ENCODE results near the gene POPDC2. TPM values are rescaled to one million over a fixed set of nuclear protein-coding genes. Genes with fewer than 3 reads are reported as not detected.

Gene POPDC2
- total and polyA plus RNA-seq, 10 of the 15 experiments (the other 5 are each of a cell fraction or from before 2014, with no cell fraction given) = 1.8 to 12.7 (median 3.5) TPM

GRCh38 chr3:119600732-119601131 is 59.7 kb downstream of the POPDC2 start:
- no TSS peak for BruUV-seq (replicated peaks)
- Histone ChIP-seq H3K79me2 (ENCODE audit: control insufficient read depth, insufficient read depth, low read length) (peaks cover 25% of the 10 kb centered on the region), H4K20me1 (ENCODE audit: control insufficient read depth, insufficient read depth) (no peaks in the 10 kb centered on the region), H3K4me2 (ENCODE audit: control insufficient read depth, insufficient read depth) (peak overlapping the region; percentile 80), H3K27me3 (replicated peaks in 1 of 2; ENCODE audit: control insufficient read depth in 2 of 2, insufficient read depth in 2 of 2, low read length in 1 of 2) (no peaks in the 10 kb centered on the region), H3K4me1 (ENCODE audit: control insufficient read depth, insufficient read depth, low read length) (peaks cover 62% of the 10 kb centered on the region), H2AFZ (ENCODE audit: control insufficient read depth, low read depth, low read length) (peak overlapping the region; percentile 68), H3K9me3 (replicated peaks; ENCODE audit: control insufficient read depth, insufficient read depth, low read length) (no peaks in the 10 kb centered on the region), H3K36me3 (ENCODE audit: control insufficient read depth in 2 of 2, insufficient read depth in 2 of 2, low read length in 1 of 2) (no peaks in the 10 kb centered on the region), H3K4me3 (no peak overlapping the region), H3K9ac (ENCODE audit: control insufficient read depth, insufficient read depth, low read length) (peak overlapping the region; percentile 80), H3K27ac (ENCODE audit: control insufficient read depth, insufficient read depth) (peak overlapping the region; percentile 87)
- 21% methylated on average over 5 of the region's 5 CpGs for WGBS (ENCODE audit: insufficient coverage, insufficient replicate concordance, low lambda C conversion rate, missing lambda C conversion rate)
- RAD21 ChIA-PET (ENCODE audit: unreplicated experiment) = interaction anchor here (0.6 to 7.2 kb wide), 36 partner anchors 14 to 817 kb away, joined by 3 to 239 read pairs (median 8); partner anchors contain the start of genes ADPRH, ARHGAP31, CD80 and COX17
- FAIRE-seq = peak; percentile 23
- peak; percentile 81 for ATAC-seq
- CTCF ChIA-PET = interaction anchor here (0.6 to 9.5 kb wide), 44 partner anchors 9 to 494 kb away, joined by 3 to 296 read pairs (median 6); partner anchors contain the start of genes ADPRH, B4GALT4, CD80 and COX17
- POLR2A ChIA-PET = interaction anchor here (0.5 to 10.4 kb wide), 22 partner anchors 12 to 343 kb away, joined by 3 to 133 read pairs (median 9); partner anchors contain the start of genes ADPRH, CD80, COX17 and TIMMDC1
- peak; percentile 85 for DNase-seq (ENCODE audit: low read depth, low spot score)
- intact Hi-C loops (cut with micrococcal nuclease; ENCODE audit: unreplicated experiment) (loop anchor here (1.0 kb wide), 3 partner anchors 38 to 97 kb away; partner anchors contain the start of gene COX17), in situ Hi-C loops (cut with MboI) (no loop called here)
- SMC1A ChIA-PET (ENCODE audit: uncharacterized antibody, unreplicated experiment) = interaction anchor here (0.6 to 7.6 kb wide), 35 partner anchors 12 to 789 kb away, joined by 3 to 329 read pairs (median 6); partner anchors contain the start of genes ADPRH, CD80, COX17 and TIMMDC1
- TF ChIP-seq PRDM15 (CRISPR knock-in tag; IDR thresholded peaks at IDR 0.05) = no peak
- TF ChIP-seq NR2C1 (IDR thresholded peaks at IDR 0.05) = no peak
- TF ChIP-seq, protein P1, sequence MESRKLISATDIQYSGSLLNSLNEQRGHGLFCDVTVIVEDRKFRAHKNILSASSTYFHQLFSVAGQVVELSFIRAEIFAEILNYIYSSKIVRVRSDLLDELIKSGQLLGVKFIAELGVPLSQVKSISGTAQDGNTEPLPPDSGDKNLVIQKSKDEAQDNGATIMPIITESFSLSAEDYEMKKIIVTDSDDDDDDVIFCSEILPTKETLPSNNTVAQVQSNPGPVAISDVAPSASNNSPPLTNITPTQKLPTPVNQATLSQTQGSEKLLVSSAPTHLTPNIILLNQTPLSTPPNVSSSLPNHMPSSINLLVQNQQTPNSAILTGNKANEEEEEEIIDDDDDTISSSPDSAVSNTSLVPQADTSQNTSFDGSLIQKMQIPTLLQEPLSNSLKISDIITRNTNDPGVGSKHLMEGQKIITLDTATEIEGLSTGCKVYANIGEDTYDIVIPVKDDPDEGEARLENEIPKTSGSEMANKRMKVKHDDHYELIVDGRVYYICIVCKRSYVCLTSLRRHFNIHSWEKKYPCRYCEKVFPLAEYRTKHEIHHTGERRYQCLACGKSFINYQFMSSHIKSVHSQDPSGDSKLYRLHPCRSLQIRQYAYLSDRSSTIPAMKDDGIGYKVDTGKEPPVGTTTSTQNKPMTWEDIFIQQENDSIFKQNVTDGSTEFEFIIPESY (IDR thresholded peaks at IDR 0.05) = no peak
- no peak; the same call in 1 of the 2 replicates for TF ChIP-seq SIN3A (IDR thresholded peaks at IDR 0.05; ENCODE audit: low read depth, low read length)
- TF ChIP-seq ZBED1 (IDR thresholded peaks at IDR 0.05; ENCODE audit: borderline replicate concordance) = no peak
- TF ChIP-seq MXI1 (IDR thresholded peaks at IDR 0.05; ENCODE audit: low read depth, low read length) = peak; percentile 54
- TF ChIP-seq NR2C2 (IDR thresholded peaks at IDR 0.05; ENCODE audit: borderline replicate concordance, control insufficient read depth, insufficient read length, low read depth) = no peak
- peak; percentile 16; the same call in 1 of the 2 replicates for TF ChIP-seq MLLT1 (IDR thresholded peaks at IDR 0.05)
- TF ChIP-seq, protein P2, sequence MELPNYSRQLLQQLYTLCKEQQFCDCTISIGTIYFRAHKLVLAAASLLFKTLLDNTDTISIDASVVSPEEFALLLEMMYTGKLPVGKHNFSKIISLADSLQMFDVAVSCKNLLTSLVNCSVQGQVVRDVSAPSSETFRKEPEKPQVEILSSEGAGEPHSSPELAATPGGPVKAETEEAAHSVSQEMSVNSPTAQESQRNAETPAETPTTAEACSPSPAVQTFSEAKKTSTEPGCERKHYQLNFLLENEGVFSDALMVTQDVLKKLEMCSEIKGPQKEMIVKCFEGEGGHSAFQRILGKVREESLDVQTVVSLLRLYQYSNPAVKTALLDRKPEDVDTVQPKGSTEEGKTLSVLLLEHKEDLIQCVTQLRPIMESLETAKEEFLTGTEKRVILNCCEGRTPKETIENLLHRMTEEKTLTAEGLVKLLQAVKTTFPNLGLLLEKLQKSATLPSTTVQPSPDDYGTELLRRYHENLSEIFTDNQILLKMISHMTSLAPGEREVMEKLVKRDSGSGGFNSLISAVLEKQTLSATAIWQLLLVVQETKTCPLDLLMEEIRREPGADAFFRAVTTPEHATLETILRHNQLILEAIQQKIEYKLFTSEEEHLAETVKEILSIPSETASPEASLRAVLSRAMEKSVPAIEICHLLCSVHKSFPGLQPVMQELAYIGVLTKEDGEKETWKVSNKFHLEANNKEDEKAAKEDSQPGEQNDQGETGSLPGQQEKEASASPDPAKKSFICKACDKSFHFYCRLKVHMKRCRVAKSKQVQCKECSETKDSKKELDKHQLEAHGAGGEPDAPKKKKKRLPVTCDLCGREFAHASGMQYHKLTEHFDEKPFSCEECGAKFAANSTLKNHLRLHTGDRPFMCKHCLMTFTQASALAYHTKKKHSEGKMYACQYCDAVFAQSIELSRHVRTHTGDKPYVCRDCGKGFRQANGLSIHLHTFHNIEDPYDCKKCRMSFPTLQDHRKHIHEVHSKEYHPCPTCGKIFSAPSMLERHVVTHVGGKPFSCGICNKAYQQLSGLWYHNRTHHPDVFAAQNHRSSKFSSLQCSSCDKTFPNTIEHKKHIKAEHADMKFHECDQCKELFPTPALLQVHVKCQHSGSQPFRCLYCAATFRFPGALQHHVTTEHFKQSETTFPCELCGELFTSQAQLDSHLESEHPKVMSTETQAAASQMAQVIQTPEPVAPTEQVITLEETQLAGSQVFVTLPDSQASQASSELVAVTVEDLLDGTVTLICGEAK (IDR thresholded peaks at IDR 0.05; ENCODE audit: borderline replicate concordance) = no peak
